Stimulated activated CD4-positive, alpha-beta T cell treated with anti-CD3 and anti-CD28 coated beads, Interleukin-15, amount 100 ng/mL, for 24 hours (primary cell): Measurements from ENCODE around the gene ACTR5.

Source experiments
- DNase-seq: peaks from one replicate; pipeline ENCODE4 v3.0.0-alpha.2; 2020

The ACTR5 gene

DNA sequence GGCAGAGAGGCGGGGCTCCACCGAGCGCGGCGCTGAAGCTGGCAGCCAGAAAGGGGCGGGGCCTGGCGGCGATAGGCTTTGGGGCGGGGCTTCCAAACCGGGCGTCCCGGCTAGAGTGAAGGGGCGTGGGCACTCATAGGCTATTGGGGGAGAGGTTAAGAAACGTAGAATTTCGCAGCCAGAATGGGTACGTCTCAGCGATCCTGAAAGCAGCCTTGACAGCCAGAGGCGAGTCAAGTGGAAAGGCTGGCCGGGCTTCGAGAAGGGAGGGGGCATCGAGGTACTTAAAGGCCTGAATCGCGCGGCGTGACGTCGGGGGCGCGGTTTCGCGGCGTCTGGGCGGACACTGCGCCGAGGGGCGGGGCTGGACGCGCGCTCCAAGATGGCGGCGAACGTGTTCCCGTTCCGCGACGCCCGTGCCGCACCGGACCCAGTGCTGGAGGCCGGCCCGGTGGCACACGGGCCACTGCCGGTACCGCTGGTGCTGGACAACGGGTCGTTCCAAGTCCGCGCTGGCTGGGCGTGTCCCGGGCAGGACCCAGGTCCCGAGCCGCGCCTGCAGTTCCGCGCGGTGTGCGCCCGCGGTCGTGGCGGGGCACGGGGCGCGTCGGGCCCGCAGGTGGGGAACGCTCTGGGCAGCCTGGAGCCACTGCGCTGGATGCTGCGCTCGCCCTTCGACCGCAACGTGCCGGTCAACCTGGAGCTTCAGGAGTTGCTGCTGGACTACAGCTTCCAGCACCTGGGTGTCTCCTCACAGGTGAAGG lies at the start of gene ACTR5:
ACTR5 (plus strand) TSS at position 364 of the 764 bp plus-strand sequence; CDS start at position 383, 19 bp downstream.
- peak; percentile 98 for DNase-seq

DNA sequence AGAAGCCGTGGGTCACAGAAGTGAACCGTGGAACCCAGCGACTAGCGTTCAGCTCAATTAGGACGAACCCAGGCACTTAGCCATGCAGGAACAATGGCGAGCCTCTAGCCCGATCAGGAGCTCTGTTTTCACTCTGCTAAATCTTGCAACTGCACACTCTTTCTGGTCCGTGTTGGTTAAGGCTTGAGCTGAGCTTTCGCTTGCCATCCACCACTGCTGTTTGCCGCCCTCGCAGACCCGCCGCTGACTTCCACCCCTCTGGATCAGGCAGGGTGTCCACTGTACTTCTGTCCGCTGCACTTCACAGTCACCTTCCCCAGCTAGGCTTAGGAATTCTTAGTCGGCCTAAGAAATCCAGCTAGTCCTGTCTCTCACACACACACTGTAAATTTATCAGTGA lies 49.7 kb upstream of the ACTR5 start:
- DNase-seq = no peak

DNA sequence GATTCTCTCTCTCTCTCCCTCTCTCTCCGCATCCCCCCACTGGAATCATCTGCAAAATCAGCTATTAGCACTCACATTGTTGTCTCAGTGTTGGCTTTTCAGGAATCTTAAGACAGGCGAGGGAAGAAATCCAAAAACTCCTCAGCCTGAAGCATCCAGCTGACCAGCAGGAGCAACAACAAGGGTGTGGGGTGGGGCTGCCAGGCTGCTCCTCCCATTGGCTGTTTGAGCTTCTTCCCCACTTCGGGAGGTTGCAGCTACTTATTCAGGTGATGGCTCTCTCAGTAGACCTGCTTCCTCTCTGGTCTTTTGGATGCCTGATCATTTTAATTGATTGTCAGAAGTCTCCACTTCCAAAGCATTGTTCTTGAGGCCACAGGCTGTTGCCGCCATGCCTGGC lies 48.1 kb upstream of the ACTR5 start:
- DNase-seq = no peak

DNA sequence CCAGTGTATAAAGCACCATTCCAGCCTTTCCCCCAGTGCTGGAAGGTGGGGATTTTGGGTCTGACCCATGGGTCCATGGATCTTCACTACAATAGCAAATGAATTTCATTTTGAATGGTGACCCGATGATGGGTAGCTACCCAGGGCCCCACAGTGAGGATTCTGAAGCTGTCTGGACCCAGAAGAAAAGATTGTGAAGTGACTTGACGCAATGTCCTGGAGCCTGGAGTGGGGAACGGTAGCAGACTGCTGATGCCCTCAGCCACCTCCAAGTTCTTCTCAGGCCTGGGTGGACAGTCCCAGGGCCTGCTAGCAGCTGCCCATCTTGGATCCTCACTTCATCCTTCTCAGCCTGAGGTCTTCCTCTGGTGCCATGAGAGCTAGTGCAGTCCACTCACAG lies 47.3 kb upstream of the ACTR5 start:
- DNase-seq = no peak

DNA sequence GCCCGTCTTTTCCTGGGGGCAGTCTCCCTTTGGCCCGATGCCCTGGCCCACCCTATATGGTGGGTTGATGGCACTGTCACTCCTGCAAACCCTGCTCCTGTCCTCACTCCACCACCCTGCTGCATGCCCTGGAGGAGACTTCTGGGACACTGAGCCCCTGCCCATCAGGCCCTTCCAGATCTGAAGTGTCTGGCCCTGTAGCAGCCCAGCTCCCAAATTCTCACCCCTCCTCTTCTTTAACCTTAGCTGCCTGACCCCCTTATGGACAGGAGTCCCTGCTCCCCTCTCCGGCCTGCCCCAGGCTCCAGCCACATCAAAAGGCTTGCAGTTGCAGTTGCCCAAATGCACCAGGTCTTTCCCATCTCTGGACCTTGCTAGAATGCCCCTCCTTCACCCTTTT lies 44.7 kb upstream of the ACTR5 start:
- DNase-seq = no peak

DNA sequence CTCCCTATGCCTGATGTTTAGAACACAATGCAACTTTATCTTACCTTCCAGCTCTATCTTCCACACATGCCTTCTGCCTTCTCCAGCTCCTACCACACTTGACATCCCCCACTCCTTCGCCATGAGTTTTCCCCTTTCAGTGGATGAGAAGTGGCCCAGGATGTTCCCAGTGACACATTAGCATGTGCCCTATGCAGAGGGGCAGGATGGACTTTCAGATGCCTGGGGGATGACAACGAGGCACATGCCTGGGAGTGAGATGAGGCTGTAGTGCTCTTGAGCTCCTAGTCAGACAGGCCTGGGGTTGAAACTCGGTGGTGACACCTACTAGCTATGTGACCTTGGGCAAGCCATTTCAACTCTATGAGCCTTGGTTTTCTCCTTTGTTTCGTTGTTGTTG lies 44.1 kb upstream of the ACTR5 start:
- DNase-seq = no peak

DNA sequence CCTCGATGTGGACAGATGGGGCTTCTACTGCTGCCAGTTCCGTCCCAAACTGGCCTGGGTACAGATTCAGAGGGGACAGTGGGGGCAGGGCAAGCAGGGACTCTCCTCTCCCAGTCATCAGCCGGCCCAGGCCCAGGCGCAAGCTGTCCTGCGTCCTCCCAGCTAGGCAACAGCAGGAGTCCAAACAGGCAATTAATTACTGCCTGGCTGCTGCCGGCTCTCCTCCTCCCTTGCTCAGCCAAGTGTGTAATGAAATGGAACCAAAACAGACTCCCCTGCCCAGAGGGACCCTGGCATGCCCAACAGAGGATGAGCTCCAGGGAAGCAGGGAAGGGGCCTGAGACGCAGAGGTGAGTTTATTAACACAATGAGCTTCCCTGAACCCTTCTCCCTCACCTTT lies 41.8 kb upstream of the ACTR5 start:
- DNase-seq = no peak

DNA sequence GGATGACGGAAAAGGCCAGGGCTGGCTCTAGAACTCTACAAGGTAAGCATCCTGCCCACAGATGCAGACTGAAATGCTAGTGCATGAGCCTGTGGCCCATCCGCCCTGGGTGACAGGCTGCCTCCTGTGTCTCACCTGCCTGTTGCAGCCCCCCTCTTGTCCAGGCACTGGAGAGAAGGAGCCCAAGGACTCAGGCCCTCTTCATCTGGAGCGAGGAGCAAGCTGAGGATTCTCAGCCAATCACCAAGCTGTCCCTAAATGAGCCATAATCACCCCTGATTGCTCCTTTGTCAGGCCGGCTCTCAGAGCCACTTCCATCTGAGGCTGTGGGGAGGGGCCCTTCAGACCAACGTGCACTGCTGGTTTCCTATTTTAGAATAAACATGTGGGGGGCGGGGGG lies 34.0 kb upstream of the ACTR5 start:
- DNase-seq = no peak

DNA sequence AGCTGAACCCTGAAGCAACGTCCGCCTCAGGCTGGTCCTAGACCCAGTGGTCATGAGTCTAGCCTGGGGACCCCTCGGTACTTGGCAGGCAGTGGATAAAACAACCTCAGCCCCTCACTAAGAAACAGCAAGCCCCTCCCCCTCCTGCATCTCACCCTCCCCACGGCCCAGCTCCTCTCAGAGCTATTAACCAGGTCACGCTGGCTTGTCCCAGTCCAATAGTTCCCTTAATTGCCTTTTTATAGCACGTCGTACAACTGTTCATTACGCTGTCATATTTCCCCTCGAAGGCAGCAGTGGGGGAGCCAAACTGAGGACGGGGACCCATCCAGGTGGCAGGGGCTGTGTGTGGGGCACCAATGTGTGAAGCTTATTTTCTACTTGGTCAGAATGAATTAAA lies 32.6 kb upstream of the ACTR5 start:
- no peak for DNase-seq

DNA sequence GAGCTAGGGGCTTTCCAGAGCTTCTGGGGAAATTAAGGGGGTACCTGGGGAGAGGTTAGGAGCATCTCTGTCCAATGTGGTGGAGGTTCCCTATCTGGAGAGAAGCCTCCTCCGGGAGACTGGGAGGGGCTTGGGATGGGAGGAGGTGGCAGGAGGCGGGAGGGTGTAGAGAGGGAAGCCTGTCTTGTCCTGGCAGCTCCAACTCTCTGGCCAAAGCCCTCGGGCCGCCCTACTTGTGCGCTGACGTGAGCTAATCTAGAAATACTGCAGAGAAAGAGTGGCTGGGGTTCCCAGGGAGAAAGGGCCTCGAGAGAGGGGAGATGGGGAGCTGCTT lies 25.6 kb upstream of the ACTR5 start:
- no peak for DNase-seq

DNA sequence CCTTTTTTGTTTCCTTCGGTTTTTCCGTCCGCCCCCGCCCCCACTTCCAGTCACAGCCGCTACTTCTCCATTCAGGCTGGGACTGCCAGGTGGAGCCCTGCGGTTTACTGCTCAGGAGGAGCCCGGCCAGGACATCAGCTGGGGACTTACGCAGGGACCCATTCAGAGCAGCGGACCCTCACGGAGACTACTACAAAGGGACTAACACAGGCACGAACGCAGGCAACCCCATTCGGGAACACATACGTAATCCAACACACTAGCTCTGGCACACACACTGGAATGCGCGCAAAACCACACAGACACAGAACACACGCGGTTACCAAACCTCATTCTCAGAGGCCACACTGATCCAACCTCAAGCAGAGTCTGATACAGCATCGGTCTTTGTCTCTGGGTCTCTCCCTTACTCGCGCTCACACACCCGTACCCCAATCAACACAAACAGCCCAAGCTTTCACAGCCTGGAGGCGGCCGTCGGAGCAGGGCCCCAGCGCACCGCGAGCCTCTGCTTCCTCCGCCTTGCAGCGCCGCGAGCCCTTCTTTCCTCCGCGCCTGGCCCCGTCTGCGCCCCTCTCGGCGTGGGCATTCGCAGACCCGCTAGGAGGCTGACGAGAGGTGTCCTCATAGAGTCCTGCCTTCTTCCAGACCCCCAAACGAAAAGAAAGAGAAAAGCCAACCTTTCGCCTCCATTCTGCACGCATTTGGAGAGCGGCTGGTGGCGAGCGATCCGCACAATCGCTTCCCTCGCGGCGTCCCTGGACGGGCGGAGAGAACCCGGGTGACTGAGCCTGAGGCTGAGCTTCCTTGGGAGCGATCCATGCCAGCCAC lies 25.0 kb upstream of the ACTR5 start:
- DNase-seq = peak; percentile 29

DNA sequence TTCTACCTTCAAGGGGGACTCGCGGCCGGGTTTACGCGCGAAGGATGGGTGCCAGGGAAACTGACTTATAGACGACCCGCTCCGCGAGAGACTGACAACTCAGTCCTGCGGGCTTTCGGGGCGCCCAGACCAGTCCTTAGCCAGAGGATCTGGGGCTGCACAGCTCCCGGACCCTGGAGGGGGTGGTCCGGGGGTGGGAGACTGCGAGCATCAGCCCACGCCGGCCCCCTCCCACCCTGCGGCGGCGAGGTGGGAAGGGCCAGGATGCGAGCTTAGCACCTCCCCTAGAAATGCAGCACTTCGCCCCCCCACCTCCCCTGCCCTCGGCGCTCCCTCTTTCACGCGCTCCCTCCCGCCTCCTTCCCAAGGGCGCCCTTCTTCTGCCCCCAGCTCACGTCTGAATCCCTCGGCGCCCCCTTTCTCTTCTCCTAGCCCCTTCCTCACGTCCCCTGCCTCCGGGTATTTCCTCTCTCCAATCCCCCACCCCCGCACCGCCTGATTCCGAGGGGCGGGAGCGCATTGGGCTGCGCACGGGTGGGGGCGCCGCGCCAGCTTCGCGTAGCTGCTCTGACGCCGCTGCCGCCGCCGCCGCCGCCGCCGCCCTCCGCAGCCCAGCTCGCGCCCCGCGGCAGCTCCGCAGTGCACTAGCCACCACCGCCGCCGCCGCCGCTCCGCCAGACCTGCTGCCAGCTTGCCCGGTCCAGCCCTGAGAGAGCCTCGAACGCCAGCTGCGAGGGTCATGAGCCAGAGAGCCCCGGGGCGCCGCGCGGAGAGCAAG lies 24.2 kb upstream of the ACTR5 start, which contains the start of gene SLC32A1:
SLC32A1 (plus strand) TSS at position 639 of the 778 bp plus-strand sequence. CDS start 239 bp downstream, outside the sequence.
- peak; percentile 21 for DNase-seq

DNA sequence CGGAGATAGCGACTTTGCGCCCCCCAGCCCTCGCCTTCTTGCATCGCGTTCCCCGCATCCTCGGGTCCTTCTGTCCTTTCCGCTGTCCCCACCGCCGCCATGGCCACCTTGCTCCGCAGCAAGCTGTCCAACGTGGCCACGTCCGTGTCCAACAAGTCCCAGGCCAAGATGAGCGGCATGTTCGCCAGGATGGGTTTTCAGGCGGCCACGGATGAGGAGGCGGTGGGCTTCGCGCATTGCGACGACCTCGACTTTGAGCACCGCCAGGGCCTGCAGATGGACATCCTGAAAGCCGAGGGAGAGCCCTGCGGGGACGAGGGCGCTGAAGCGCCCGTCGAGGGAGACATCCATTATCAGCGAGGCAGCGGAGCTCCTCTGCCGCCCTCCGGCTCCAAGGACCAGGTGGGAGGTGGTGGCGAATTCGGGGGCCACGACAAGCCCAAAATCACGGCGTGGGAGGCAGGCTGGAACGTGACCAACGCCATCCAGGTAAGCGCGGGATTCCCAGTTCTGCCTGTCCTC lies 23.6 kb upstream of the ACTR5 start:
- DNase-seq = peak; percentile 6

DNA sequence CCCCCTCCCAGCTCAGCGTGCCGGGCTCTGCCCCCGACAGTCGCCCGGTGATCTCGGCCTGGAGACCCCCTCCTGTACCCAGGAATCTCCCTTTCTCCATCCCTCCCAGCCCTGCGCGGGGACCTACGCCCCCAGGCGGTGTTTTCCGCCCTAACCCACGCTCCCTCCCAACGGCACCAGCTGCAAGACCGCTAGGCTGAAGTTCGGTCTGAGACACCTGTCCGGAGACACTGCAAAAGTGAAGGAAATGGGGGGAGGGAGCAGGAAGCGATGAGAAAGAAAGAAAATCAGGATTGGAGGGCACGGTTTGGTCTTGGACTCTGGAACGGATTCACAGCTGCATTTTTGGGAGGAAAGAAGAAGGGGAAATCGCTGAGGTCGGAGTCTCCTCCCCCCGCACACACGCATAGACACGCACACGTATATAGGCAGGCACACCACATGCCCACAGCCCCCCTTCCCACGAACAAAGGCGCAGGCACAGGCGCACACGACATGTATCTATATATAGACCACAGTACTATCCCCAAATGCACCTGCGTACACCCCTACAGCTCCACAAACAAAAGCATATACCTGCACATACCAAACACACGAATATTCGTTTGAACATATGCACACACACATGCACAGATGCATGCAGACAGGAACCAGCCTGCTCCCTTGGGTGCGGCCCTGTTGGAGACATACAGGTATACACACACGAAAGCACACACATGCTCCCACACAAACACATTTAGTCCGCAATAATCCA lies 22.9 kb upstream of the ACTR5 start:
- DNase-seq = peak; percentile 11

DNA sequence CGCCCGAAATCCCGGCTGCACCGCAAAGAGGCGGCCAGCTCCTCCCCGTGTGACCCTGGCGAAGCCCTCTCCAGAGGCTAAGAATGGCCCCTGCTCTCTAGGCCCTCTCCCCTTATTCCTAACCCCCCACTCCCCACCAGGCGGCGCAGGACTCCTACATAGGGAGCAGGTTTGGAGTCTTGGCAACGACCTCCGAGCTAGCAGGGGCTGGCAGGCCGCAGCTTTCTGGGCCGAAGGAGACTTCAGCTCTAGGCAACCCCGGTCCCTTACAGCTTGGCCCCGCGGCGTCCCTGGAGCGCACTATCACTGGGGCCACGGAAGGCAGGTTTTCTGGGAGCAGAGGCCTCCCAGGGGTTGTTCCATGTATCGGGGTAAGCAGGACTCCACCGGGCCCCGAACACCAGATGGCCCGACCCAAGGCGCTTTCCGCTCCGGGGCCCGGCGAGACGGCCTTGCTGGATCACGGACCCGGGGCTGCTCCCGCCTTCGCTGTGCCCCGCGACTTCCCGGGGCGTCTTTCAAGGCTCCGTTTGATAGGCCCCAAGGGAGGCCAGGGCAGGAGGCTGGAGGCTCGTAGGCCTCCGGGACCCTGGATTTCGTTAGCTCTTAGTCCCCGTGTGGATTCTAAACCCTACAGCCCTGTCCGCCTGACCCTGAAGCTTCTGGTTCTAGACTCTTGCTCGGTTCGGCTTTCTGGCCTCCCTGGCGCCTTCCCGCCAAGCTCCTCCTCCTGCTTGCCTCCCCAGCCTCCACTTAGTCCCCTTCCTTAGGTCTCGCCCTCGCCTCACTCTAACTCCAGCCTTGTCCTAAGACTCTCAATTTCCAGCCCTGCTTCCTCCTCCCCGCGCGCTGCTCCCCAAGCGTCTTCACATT lies 22.1 kb upstream of the ACTR5 start:
- peak; percentile 72 for DNase-seq

DNA sequence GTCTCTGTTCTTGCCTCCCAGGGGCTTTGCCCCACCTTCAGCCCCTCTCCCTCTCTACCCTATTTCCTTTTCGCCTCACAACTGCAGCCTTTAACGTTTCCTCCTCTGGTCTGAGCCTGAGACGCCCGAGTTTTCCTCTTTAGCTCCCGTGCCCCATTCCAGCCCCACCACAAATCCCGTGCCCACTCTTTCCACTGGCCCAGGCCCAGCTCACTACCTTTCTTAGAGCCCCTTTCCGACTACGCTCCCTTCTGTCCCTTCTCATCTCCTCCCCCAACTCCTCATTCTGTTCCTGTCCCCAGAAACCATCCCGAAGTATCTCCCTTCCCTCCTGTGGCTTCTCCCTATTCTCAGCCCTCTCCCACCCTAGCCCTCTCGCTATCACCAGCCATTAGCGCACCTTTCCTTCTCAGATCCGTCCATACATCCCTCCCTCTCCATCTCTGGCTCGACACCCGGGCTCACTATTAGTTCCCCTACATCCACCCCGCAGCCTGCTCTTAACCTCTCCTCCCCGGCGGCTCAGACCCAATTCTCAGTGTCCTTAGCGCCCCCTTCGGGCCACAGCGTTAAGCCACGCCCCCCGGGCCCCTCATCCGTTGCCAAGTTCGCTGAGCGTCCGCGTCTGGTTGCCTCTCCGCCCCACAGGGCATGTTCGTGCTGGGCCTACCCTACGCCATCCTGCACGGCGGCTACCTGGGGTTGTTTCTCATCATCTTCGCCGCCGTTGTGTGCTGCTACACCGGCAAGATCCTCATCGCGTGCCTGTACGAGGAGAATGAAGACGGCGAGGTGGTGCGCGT lies 21.3 kb upstream of the ACTR5 start:
- DNase-seq = peak; percentile 85

DNA sequence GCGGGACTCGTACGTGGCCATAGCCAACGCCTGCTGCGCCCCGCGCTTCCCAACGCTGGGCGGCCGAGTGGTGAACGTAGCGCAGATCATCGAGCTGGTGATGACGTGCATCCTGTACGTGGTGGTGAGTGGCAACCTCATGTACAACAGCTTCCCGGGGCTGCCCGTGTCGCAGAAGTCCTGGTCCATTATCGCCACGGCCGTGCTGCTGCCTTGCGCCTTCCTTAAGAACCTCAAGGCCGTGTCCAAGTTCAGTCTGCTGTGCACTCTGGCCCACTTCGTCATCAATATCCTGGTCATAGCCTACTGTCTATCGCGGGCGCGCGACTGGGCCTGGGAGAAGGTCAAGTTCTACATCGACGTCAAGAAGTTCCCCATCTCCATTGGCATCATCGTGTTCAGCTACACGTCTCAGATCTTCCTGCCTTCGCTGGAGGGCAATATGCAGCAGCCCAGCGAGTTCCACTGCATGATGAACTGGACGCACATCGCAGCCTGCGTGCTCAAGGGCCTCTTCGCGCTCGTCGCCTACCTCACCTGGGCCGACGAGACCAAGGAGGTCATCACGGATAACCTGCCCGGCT lies 20.6 kb upstream of the ACTR5 start:
- DNase-seq = peak; percentile 9

DNA sequence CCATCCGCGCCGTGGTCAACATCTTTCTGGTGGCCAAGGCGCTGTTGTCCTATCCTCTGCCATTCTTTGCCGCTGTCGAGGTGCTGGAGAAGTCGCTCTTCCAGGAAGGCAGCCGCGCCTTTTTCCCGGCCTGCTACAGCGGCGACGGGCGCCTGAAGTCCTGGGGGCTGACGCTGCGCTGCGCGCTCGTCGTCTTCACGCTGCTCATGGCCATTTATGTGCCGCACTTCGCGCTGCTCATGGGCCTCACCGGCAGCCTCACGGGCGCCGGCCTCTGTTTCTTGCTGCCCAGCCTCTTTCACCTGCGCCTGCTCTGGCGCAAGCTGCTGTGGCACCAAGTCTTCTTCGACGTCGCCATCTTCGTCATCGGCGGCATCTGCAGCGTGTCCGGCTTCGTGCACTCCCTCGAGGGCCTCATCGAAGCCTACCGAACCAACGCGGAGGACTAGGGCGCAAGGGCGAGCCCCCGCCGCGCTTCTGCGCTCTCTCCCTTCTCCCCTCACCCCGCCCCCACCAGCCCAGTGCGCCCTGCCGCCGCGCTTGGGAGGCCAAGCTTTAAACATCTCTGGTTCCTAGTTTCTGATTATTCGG lies 20.0 kb upstream of the ACTR5 start:
- DNase-seq = peak; percentile 19

DNA sequence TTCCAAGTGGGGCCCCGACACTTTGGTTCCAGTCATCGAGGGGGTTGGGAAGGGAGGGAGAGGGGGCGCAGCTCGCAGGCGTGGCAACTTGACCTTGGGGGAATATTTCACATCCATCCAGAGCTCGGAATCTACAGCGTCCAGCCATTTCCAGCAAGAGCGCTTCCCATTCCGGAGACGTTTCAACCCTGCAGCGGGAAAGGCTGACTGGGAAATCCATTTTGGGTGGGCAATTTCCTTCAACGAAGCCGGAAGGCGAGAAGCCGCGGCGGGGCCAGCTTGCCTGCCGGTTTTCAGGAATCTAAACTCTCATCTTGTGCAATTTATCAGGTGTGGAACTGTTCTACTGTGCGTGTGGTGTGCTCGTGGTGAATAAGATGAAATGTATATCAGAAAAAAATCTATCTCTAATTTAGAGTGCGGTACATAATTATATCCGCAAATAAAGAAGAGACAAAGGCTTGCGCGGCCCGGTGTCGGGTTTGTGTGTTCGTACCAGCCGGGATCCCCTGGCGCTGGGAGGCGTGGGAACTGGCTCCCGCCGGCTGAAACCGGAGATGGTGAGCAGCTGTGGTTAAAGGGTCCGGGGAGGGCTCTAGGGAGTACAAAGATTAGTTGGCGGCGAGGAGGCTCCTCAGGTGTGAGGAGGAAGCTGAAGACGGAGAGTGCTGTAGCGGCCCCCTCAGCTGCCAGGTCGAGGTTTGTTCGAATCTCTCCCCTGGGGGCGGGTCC lies 19.2 kb upstream of the ACTR5 start:
- peak; percentile 23 for DNase-seq
